ENCODE data around the gene LTC4S. TPM values are rescaled to one million over a fixed set of nuclear protein-coding genes. Genes with fewer than 3 reads are reported as not detected.

The LTC4S gene
- total and polyA plus RNA-seq, 9 of the 15 experiments (the other 6 are each of a cell fraction or from before 2014, with no cell fraction given): 0.17 to 0.77 (median 0.75) TPM; not detected in 6

GRCh38 chr5:179801304-179802206 is 7.8 kb downstream of the LTC4S start (continued):
- TF ChIP-seq, protein P1, sequence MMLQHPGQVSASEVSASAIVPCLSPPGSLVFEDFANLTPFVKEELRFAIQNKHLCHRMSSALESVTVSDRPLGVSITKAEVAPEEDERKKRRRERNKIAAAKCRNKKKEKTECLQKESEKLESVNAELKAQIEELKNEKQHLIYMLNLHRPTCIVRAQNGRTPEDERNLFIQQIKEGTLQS (IDR thresholded peaks at IDR 0.05): peak; percentile 53; the same call in 1 of the 2 replicates
- TF ChIP-seq, protein P1 (CRISPR knock-in tag; conservative IDR thresholded peaks at IDR 0.05): no peak
- TF ChIP-seq PHB2 (IDR thresholded peaks at IDR 0.05; ENCODE audit: low read depth) (no peak), ZNF280B (CRISPR knock-in tag; IDR thresholded peaks at IDR 0.05) (no peak), ZNF175 (CRISPR knock-in tag; IDR thresholded peaks at IDR 0.05; ENCODE audit: low read depth) (no peak), ZFP1 (CRISPR knock-in tag; IDR thresholded peaks at IDR 0.05) (no peak), HNRNPLL (IDR thresholded peaks at IDR 0.05; ENCODE audit: low read depth, low read length, poor library complexity, severe bottlenecking) (no peak), KDM2B (CRISPR knock-in tag; IDR thresholded peaks at IDR 0.05) (no peak), RBM14 (IDR thresholded peaks at IDR 0.05; ENCODE audit: borderline replicate concordance, insufficient read depth, low read depth, low read length) (no peak), POLR2H (tag; IDR thresholded peaks at IDR 0.05; ENCODE audit: low read depth) (no peak), ZNF431 (CRISPR knock-in tag; IDR thresholded peaks at IDR 0.05) (no peak), POLR2G (IDR thresholded peaks at IDR 0.05; ENCODE audit: low read depth, low read length) (peak; percentile 67), RBM22 (IDR thresholded peaks at IDR 0.05; ENCODE audit: low read depth, low read length, poor library complexity, severe bottlenecking) (peak; percentile 34), ZBTB40 (IDR thresholded peaks at IDR 0.05) (no peak), ZBTB40 (CRISPR knock-in tag; IDR thresholded peaks at IDR 0.05) (no peak), HNRNPL (IDR thresholded peaks at IDR 0.05; ENCODE audit: low read depth, low read length) (no peak)

Data from K562 (cell line).